Transverse colon (tissue), 4 donors: ENCODE data around the gene PTPRE. TPM values are rescaled to one million over a fixed set of nuclear protein-coding genes. Genes with fewer than 3 reads are reported as not detected.

Experiments used
- DNase-seq: peaks from one replicate; pipeline ENCODE4 v3.0.0-alpha.2; 2019
- H3K27ac ChIP-seq, 4 donors: fragments of 200-600 bp; sonication (generic); 2 replicates each; pipeline ENCODE4 v1.5.1; 2016 to 2018; ENCODE audit warnings: inconsistent platforms in 4 of 4
- H3K27me3 ChIP-seq: fragments of 200-600 bp; sonication (generic); 2 replicates; pipeline ENCODE4 v1.5.1; 2017; ENCODE audit warnings: inconsistent platforms
- H3K36me3 ChIP-seq, 4 donors: fragments of 200-600 bp; sonication (generic); 2 replicates each; pipeline ENCODE4 v1.5.1; 2017 to 2019; ENCODE audit warnings: inconsistent platforms in 4 of 4
- H3K4me1 ChIP-seq, 4 donors: fragments of 200-600 bp; sonication (generic); 2 replicates each; pipeline ENCODE4 v1.5.1; 2017 to 2020; ENCODE audit warnings: inconsistent platforms in 4 of 4
- H3K4me3 ChIP-seq, 4 donors: fragments of 200-600 bp; sonication (generic); 1 replicate in 1 of 4; 2 replicates in 3 of 4; pipeline versions ENCODE4 v1.5.1 to v1.6.1; 2017 to 2019; ENCODE audit warnings: inconsistent platforms in 4 of 4
- H3K9me3 ChIP-seq, 2 donors: fragments of 200-600 bp; sonication (generic); 2 replicates each; pipeline ENCODE4 v1.5.1; 2017 to 2019; ENCODE audit warnings: inconsistent platforms in 2 of 2
- EP300 ChIP-seq: sonication (generic); formaldehyde crosslinking; IDR thresholded peaks from one replicate; pipeline ENCODE4 v1.6.1; 2017; ENCODE audit warnings: antibody characterized with exemption, low read depth
- POLR2A ChIP-seq: fragments of 450-650 bp; IDR thresholded peaks from one replicate; pipeline ENCODE4 v1.6.1; 2016; ENCODE audit warnings: antibody characterized with exemption, mild to moderate bottlenecking, moderate library complexity
- POLR2AphosphoS5 ChIP-seq, 3 donors: sonication (generic); formaldehyde crosslinking; IDR thresholded peaks; one replicate each; pipeline ENCODE4 v1.6.1; 2016; ENCODE audit warnings: antibody characterized with exemption in 3 of 3
- WGBS, 2 donors: methylation state at CpG; one replicate each; pipeline ENCODE4 v1.1.5; 2018; ENCODE audit warnings: low coverage in 1 of 2; 5-methylcytosine and 5-hydroxymethylcytosine counted together
- in situ Hi-C, 4 donors: fragments of 200-750 bp; cut with MboI; loops; one replicate each; pipeline versions ENCODE4 v1.15.0 to v1.15.1; 2017; ENCODE audit warnings: low sequenced_read_pairs in 3 of 4, low pct_ligation_motif_present in 1 of 4, low pct_unique_long_range_greater_than_20kb in 1 of 4
- intact Hi-C: fragments of 100-400 bp; cut with DNase I; formaldehyde crosslinking; loops from one replicate; pipeline ENCODE4 v1.15.1; 2023; ENCODE audit warnings: low total_unique reads
- total RNA-seq, 4 donors: library from RNA; depleted of rRNA; stranded (reverse); fragments of >200 nt; gene quantifications; one replicate each; pipeline ENCODE4 v1.1.0, GENCODE V29; 2016
- TF ChIP-seq, protein P1 (sequence below), 5 experiments: fragments of 200-600 bp in 3 of 5; fragments of 450-650 bp in 2 of 5; sonication (generic) in 3 of 5; IDR thresholded peaks; 1 replicate in 2 of 5; 2 replicates in 3 of 5; pipeline ENCODE4 v1.5.1; 2016 to 2017; ENCODE audit warnings: antibody characterized with exemption in 5 of 5, inconsistent platforms in 3 of 5, mild to moderate bottlenecking in 2 of 5, moderate library complexity in 1 of 5

Gene PTPRE
- total RNA-seq, 4 donors from 2014 or later: 25.7 to 43.6 (median 26.7) TPM

GRCh38 chr10:128060341-128061250, 153.7 kb downstream of the PTPRE start:
- Histone ChIP-seq H3K27me3 (no peaks in the 10 kb centered on the region), H3K9me3 (no peaks in the 10 kb centered on the region), H3K4me3 (no peak overlapping the region), H3K36me3 (no peaks in the 10 kb centered on the region), H3K4me1 (peaks cover 0 to 27% (median 4%) of the 10 kb centered on the region in 4 donors), H3K27ac (no peak overlapping the region)
- intact Hi-C loops (no loop called here), in situ Hi-C loops (no loop called here)
- WGBS, 2 donors: 90 to 97% methylated on average over 3 to 9 of the region's 9 CpGs
- no peak for DNase-seq
- TF ChIP-seq EP300 (no peak), POLR2A (no peak), POLR2AphosphoS5 (IDR thresholded peaks at IDR 0.05) (no peak)
- TF ChIP-seq, protein P1, sequence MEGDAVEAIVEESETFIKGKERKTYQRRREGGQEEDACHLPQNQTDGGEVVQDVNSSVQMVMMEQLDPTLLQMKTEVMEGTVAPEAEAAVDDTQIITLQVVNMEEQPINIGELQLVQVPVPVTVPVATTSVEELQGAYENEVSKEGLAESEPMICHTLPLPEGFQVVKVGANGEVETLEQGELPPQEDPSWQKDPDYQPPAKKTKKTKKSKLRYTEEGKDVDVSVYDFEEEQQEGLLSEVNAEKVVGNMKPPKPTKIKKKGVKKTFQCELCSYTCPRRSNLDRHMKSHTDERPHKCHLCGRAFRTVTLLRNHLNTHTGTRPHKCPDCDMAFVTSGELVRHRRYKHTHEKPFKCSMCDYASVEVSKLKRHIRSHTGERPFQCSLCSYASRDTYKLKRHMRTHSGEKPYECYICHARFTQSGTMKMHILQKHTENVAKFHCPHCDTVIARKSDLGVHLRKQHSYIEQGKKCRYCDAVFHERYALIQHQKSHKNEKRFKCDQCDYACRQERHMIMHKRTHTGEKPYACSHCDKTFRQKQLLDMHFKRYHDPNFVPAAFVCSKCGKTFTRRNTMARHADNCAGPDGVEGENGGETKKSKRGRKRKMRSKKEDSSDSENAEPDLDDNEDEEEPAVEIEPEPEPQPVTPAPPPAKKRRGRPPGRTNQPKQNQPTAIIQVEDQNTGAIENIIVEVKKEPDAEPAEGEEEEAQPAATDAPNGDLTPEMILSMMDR (IDR thresholded peaks at IDR 0.05): no peak

DNA sequence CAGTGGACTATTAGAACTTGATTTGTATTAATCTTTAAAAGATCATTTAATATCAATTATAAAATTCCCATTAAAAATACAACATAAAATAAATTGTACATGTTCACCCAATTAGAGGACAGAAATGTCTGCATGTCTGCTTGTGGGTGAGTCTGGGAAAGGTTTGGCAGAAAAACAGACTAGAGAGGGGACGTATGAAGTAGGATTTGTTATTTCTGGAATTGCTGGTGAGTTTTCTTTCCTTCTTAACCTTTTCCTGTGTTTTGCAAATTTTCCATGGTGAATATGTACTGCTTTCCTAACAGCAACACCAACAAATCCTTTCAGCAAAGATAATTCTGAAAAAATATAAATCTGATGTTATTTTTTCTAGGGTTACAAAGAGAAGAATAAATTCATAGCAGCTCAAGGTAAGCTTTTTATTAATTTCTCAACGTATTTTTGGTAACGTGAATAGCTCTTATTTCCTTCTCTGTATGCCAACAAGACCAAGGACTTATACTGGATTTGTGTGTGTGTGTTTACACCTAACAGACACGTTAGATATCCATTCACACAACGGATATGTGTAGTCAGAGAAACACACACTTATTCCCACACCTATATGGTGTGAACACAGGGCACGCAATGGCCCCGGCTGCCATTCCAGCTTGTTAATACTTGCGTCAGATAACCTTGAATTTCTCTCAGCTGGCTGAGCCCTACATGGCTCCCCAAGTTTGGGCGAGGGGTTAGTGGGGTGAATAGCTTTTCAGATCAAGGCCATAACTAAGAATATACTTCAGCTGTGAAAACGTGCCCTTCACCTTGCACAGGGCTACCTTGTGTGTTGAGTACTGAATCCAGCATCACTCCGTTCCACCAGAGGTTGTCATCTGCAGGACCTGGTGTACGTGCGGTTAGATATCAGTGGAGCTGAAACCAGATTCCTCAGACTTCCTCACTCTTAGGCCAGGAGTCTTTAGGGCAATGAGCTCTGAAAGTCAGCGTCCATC, 154.7 kb downstream of the PTPRE start:
- H3K36me3 ChIP-seq: peaks cover 0 to 5% (median 0%) of the 10 kb centered on the region in 4 donors
- intact Hi-C loops (no loop called here), in situ Hi-C loops (no loop called here)
- peaks cover 0 to 29% (median 4%) of the 10 kb centered on the region in 4 donors for H3K4me1 ChIP-seq
- TF ChIP-seq EP300 (no peak), POLR2AphosphoS5 (IDR thresholded peaks at IDR 0.05) (no peak), POLR2A (no peak)
- TF ChIP-seq, protein P1 (IDR thresholded peaks at IDR 0.05): no peak
- no peaks in the 10 kb centered on the region for H3K9me3 ChIP-seq
- H3K27me3 ChIP-seq: no peaks in the 10 kb centered on the region
- no peak for DNase-seq
- H3K27ac ChIP-seq: peak overlapping the region; percentile 61 to 75 (median 68)
- WGBS, 2 donors: 80 to 91% methylated on average over 8 to 14 of the region's 14 CpGs
- H3K4me3 ChIP-seq: no peak overlapping the region

DNA sequence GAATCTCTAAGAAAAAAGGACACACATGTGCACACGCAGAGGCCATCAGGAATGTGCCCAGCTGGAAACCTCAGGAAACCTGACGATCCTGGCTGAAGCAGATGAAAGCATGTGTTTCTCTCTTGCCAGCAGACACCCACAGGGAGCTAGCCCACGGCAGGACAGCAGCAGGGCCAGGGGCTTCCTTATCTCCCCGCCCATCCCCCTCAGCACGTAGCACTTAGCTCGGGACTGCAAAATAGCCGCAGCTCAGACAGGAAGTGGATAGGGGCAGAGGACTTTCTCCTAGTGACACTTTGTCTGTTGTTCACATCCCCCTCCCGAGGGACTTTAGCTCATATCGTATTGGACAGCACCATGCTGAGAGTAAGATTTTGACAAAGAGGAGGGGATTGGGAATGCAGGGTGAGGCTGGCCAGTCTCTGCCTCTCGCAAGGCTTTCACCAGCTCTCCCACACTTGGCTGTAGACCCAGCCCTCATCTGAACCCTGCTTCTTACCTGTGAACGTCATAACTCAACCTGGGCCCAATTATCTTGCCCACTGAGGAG, 155.5 kb downstream of the PTPRE start:
- peaks cover 0 to 5% (median 0%) of the 10 kb centered on the region in 4 donors for H3K36me3 ChIP-seq
- 45 to 64% methylated on average over 4 to 11 of the region's 11 CpGs for WGBS, 2 donors
- intact Hi-C loops: no loop called here

More for the DNA sequence above, 155.5 kb downstream of the PTPRE start:
- DNase-seq: no peak
- Histone ChIP-seq H3K4me1 (peaks cover 0 to 29% (median 4%) of the 10 kb centered on the region in 4 donors), H3K27me3 (no peaks in the 10 kb centered on the region), H3K27ac (peak overlapping the region; percentile 61 to 75 (median 68)), H3K9me3 (no peaks in the 10 kb centered on the region), H3K4me3 (no peak overlapping the region)
- TF ChIP-seq POLR2A (no peak), POLR2AphosphoS5 (IDR thresholded peaks at IDR 0.05) (no peak), EP300 (no peak)
- TF ChIP-seq, protein P1 (IDR thresholded peaks at IDR 0.05): no peak
- in situ Hi-C loops: no loop called here
